Neural cell (in vitro differentiated cells): ENCODE data around the gene FCMR. TPM values are rescaled to one million over a fixed set of nuclear protein-coding genes. Genes with fewer than 3 reads are reported as not detected.

Experiments used
- H2AFZ ChIP-seq: fragments of 200-600, 300-800 bp; sonication (generic), shearing (Covaris generic); 2 replicates; pipeline ENCODE4 v1.6.0; 2014; ENCODE audit warnings: low read depth, mild to moderate bottlenecking, antibody characterized with exemption, low read length, moderate library complexity
- H3F3A ChIP-seq: fragments of 200-600 bp; shearing (Covaris generic); 2 replicates; pipeline ENCODE4 v1.6.1; 2016; ENCODE audit warnings: mild to moderate bottlenecking, moderate library complexity, mixed read lengths, antibody characterized with exemption, low read length; ENCODE audit not compliant: insufficient read depth, poor library complexity, severe bottlenecking
- H3K27ac ChIP-seq: fragments of 200-600, 300-800 bp; sonication (generic), shearing (Covaris generic); 2 replicates; pipeline ENCODE4 v1.5.1; 2014; ENCODE audit warnings: mild to moderate bottlenecking, low read length, moderate library complexity
- H3K27me3 ChIP-seq: fragments of 300-800, 200-600 bp; sonication (generic), shearing (Covaris generic); 2 replicates; pipeline ENCODE4 v1.6.0; 2014; ENCODE audit warnings: mild to moderate bottlenecking, low read depth, low read length, moderate library complexity; ENCODE audit not compliant: insufficient read depth
- H3K36me3 ChIP-seq: fragments of 300-800, 200-600 bp; sonication (generic), shearing (Covaris generic); 2 replicates; pipeline ENCODE4 v1.5.1; 2014; ENCODE audit warnings: mild to moderate bottlenecking, antibody characterized with exemption, low read length, moderate library complexity; ENCODE audit not compliant: insufficient read depth
- H3K4me2 ChIP-seq: fragments of 300-800, 200-600 bp; sonication (generic), shearing (Covaris generic); 2 replicates; pipeline ENCODE4 v1.6.0; 2014; ENCODE audit warnings: mild to moderate bottlenecking, low read length
- H3K4me3 ChIP-seq: fragments of 300-800, 200-600 bp; sonication (generic), shearing (Covaris generic); 2 replicates; pipeline ENCODE4 v1.5.1; 2014; ENCODE audit warnings: mild to moderate bottlenecking, low read length, moderate library complexity
- H3K79me2 ChIP-seq: fragments of 200-600 bp; shearing (Covaris generic); replicated peaks from 2 replicates; pipeline ENCODE4 v1.6.0; 2014; ENCODE audit warnings: mild to moderate bottlenecking, low read length, moderate library complexity; ENCODE audit not compliant: insufficient read depth
- H3K9ac ChIP-seq: fragments of 300-800, 200-600 bp; sonication (generic), shearing (Covaris generic); 2 replicates; pipeline ENCODE4 v1.6.1; 2016; ENCODE audit warnings: mild to moderate bottlenecking, low read length, mixed read lengths
- H3K9me2 ChIP-seq: fragments of 200-600 bp; shearing (Covaris generic); 2 replicates; pipeline ENCODE4 v1.6.1; 2016; ENCODE audit warnings: mild to moderate bottlenecking, low read length, mixed read lengths; ENCODE audit not compliant: insufficient read depth
- H3K9me3 ChIP-seq: fragments of 200-600, 300-800 bp; sonication (generic), shearing (Covaris generic); 2 replicates; pipeline ENCODE4 v1.6.1; 2016; ENCODE audit warnings: mild to moderate bottlenecking, mixed run types, low read length, moderate library complexity, mixed read lengths
- H4K20me1 ChIP-seq: fragments of 200-600 bp; shearing (Covaris generic); 2 replicates; pipeline ENCODE4 v1.6.1; 2016; ENCODE audit warnings: mild to moderate bottlenecking, mixed run types; ENCODE audit not compliant: insufficient read depth
- EP300 ChIP-seq: fragments of 450-650 bp; conservative IDR thresholded peaks from 2 replicates; pipeline ENCODE4 v1.6.1; 2014; ENCODE audit warnings: antibody characterized with exemption, mild to moderate bottlenecking, moderate library complexity; ENCODE audit not compliant: poor library complexity, severe bottlenecking
- EZH2 ChIP-seq: fragments of 200-600, 300-800 bp; shearing (Covaris generic), sonication (generic); IDR thresholded peaks from 2 replicates; pipeline ENCODE4 v1.6.1; 2014; ENCODE audit warnings: antibody characterized with exemption, low read length, borderline replicate concordance, mild to moderate bottlenecking; ENCODE audit not compliant: insufficient read depth, poor library complexity, severe bottlenecking
- MXI1 ChIP-seq: fragments of 450-650 bp; conservative IDR thresholded peaks from 2 replicates; pipeline ENCODE4 v1.6.1; 2014; ENCODE audit warnings: antibody characterized with exemption, mild to moderate bottlenecking; ENCODE audit not compliant: poor library complexity, severe bottlenecking
- POLR2AphosphoS5 ChIP-seq: IDR thresholded peaks from 2 replicates; pipeline ENCODE4 v1.6.1; 2012
- RAD21 ChIP-seq: fragments of 450-650 bp; conservative IDR thresholded peaks from 2 replicates; pipeline ENCODE4 v1.6.1; 2014; ENCODE audit warnings: antibody characterized with exemption, mild to moderate bottlenecking, moderate library complexity
- REST ChIP-seq: IDR thresholded peaks from 2 replicates; pipeline ENCODE4 v1.6.1; 2012; ENCODE audit warnings: borderline replicate concordance
- SMC3 ChIP-seq: fragments of 450-650 bp; conservative IDR thresholded peaks from 2 replicates; pipeline ENCODE4 v1.6.1; 2014; ENCODE audit warnings: antibody characterized with exemption, mild to moderate bottlenecking, moderate library complexity; ENCODE audit not compliant: poor library complexity
- polyA plus RNA-seq: library from polyadenylated mRNA; depleted of rRNA; stranded (reverse); fragments of >200 nt; gene quantifications from 2 replicates; pipeline ENCODE4 v1.2.3, GENCODE V29; 2014
- TF ChIP-seq, protein P1 (sequence below): fragments of 450-650 bp; IDR thresholded peaks from 2 replicates; pipeline ENCODE4 v1.5.1; 2014; ENCODE audit warnings: antibody characterized with exemption, mild to moderate bottlenecking, moderate library complexity; ENCODE audit not compliant: poor library complexity, severe bottlenecking

The FCMR gene
- polyA plus RNA-seq, 1 donor from 2014 or later = not detected

DNA sequence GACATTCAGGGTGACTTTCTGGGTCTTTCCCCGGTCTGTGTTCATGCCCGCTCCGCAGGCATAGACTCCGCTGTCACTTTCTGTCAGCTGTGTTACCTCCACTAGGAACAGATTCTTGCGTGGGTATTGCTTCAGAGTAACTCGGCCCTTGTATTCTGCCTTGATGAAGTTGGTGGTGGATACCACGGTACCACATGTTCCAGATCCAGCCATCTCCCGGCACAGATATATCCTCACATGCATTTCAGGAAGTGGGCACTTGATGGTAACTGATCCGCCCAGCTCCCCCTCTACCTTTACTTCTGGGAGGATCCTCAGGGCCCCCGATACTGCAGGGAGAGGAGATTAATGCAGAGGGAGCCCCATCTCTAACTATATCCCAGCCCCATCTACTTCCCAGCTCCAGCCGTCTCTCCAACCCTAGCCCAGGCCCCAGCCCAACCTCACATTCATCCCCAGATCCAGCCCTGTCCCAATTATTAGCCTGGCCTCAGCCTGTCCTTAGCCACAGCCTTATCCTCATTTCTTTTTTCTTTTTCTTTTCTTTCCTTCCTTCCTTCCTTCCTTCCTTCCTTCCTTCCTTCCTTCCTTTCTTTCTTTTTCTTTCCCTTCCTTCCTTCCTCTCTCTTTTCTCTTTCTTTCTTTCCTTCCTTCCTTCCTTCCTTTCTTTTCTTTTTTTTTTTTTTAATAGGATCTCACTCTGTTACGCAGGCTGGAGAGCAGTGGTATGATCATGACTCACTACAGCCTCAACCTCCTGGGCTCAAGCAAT, 7.8 kb downstream of the FCMR start:
- H3K9me2 ChIP-seq = no peaks in the 10 kb centered on the region

GRCh38 chr1:206912445-206913095, 9.2 kb downstream of the FCMR start:
- H3K4me2 ChIP-seq = no peak overlapping the region
- no peaks in the 10 kb centered on the region for H3F3A ChIP-seq
- peak overlapping the region; percentile 8 for H3K4me3 ChIP-seq
- no peak overlapping the region for H3K27ac ChIP-seq
- no peak for TF ChIP-seq EP300
- TF ChIP-seq REST = no peak
- peak; percentile 95 for TF ChIP-seq SMC3
- peak; percentile 3 for TF ChIP-seq POLR2AphosphoS5
- TF ChIP-seq, protein P1, sequence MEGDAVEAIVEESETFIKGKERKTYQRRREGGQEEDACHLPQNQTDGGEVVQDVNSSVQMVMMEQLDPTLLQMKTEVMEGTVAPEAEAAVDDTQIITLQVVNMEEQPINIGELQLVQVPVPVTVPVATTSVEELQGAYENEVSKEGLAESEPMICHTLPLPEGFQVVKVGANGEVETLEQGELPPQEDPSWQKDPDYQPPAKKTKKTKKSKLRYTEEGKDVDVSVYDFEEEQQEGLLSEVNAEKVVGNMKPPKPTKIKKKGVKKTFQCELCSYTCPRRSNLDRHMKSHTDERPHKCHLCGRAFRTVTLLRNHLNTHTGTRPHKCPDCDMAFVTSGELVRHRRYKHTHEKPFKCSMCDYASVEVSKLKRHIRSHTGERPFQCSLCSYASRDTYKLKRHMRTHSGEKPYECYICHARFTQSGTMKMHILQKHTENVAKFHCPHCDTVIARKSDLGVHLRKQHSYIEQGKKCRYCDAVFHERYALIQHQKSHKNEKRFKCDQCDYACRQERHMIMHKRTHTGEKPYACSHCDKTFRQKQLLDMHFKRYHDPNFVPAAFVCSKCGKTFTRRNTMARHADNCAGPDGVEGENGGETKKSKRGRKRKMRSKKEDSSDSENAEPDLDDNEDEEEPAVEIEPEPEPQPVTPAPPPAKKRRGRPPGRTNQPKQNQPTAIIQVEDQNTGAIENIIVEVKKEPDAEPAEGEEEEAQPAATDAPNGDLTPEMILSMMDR = peak; percentile 92
- peak; percentile 40 for TF ChIP-seq MXI1
- peak; percentile 89 for TF ChIP-seq RAD21
- no peaks in the 10 kb centered on the region for H3K9me2 ChIP-seq
- no peaks in the 10 kb centered on the region for H3K9me3 ChIP-seq
- no peaks in the 10 kb centered on the region for H3K36me3 ChIP-seq
- no peak overlapping the region for H2AFZ ChIP-seq
- no peak overlapping the region for H3K9ac ChIP-seq
- peaks cover 35% of the 10 kb centered on the region for H3K27me3 ChIP-seq
- H4K20me1 ChIP-seq = no peaks in the 10 kb centered on the region
- no peaks in the 10 kb centered on the region for H3K79me2 ChIP-seq

More for the DNA sequence above, 7.8 kb downstream of the FCMR start:
- TF ChIP-seq, protein P1 = no peak
- no peak for TF ChIP-seq REST
- TF ChIP-seq POLR2AphosphoS5 = no peak
- no peak for TF ChIP-seq EP300
- no peak for TF ChIP-seq EZH2
- Histone ChIP-seq H2AFZ (no peak overlapping the region), H3F3A (no peaks in the 10 kb centered on the region), H3K36me3 (no peaks in the 10 kb centered on the region), H3K9me3 (no peaks in the 10 kb centered on the region), H4K20me1 (no peaks in the 10 kb centered on the region), H3K4me2 (no peak overlapping the region), H3K9ac (no peak overlapping the region), H3K4me3 (no peak overlapping the region), H3K27ac (no peak overlapping the region), H3K27me3 (peaks cover 21% of the 10 kb centered on the region), H3K79me2 (no peaks in the 10 kb centered on the region)
